Pons (tissue), 1 donor: ENCODE results near the gene CHIC1.
"Not testable (repeated sequence)": the region's sequence is repeated elsewhere in the genome, so short reads cannot be mapped to it uniquely, and the experiment has no call there.

Source experiments
- DNase-seq: peaks from one replicate; pipeline ENCODE4 v3.0.0-alpha.2; 2016; ENCODE audit warnings: low spot score

CHIC1 gene

DNA sequence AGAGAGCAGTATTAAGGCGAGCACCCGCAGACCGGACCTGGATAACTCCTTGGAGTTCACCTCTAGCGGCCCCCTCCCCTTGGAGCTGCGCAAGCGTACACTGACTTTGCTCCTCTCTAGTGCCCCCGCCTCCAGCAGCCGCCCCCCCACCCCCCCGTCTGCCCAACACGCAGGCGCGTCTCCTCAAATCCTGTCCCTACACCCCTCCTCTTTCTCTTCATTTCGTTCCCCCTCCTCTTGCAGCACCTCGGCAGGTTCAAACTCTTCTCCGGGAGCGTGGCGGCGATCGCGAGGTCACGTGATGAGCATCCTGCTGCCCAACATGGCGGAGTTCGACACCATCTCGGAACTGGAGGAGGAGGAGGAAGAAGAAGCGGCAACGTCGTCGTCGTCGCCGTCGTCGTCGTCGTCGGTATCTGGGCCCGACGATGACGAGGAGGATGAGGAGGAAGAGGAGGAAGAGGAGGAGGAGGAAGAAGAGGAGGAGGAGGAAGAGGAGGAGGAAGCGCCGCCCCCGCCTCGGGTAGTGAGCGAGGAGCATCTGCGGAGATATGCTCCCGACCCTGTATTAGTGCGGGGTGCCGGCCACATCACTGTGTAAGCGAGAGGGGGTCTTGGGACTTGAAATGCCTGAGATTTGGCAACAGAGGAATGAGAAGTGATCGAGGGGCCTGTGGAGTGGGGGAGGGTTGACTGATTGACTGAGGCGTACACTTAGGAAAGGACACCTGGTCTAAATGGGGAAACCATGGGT lies at the start of gene CHIC1:
Gene CHIC1 (plus strand): TSS at position 214 of the 754 bp plus-strand sequence. CDS start 88 bp downstream, at position 302.
- peak; percentile 63 for DNase-seq

DNA sequence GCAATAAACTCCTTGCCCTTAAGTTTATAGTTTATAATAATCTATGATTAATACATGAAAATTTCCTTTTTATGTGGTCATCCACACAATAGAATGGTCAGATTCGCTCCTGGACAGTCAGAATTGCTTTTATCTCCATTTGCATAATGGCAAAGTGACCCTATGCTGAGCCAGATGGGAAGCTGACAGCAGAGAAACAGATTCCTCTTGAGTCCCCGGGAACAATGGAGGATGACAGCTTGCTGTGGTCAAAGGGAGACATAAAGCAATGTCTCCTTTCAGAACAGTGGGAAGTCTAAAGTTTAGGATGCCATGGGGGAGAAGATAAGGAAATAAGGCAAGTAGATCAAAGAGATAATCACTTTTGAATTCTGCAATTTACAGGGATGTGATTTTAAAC lies 40.2 kb upstream of the CHIC1 start:
- not testable (repeated sequence) for DNase-seq

DNA sequence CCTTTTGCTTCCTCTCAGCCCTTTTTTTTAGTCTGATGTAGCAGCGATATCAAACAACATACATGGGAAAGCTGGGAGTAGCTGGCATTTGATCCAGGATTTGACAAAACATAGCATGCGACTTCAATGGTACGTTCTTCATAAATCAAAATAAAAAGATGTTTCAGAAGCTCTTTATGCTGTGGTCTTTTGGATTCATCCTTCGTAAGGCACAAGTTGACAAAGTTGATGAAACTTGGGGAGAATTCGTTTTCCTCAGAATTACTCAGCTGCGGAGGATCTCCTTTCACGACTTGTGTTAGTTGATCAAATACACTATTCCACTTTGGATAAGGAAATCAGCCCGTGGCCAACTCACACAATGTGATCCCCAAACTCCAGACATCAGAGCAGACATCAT lies 38.1 kb upstream of the CHIC1 start:
- no peak for DNase-seq

DNA sequence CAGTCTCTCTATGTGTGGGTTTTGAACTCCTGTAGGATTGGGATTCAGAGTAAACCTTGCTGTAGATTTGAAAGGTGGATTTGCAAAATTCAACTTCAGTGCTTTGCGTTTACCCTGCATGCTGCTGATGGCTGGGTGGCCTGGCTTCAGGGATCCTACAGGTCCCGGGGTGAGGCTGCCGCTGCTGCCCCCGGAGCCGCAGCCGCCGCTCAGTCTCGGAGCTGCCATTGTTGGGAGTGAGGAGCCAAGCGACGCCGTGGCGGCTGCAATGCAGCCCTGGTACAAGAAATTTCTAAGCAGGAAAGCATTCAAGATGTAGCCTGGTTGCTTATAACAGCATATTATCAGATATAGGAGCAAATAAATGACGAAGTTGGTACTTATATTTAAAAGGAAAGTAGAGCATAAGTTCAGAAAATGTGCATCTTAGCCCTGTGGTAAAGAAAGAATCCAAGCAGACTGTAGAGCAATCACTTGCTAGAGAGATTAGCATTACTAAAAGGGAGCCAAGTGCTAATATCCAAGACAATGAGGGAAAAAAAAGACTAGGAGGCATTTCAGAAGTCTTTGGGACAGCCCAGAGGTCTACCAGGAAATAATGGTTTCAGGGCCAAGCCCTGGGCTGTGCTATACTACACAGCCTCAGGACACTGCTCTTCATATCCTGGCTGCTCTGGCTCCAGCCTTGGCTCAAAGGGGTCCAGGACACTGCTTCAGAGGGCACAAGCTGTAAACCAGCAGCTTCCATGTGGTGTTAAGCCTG lies 36.9 kb upstream of the CHIC1 start:
- no peak for DNase-seq

DNA sequence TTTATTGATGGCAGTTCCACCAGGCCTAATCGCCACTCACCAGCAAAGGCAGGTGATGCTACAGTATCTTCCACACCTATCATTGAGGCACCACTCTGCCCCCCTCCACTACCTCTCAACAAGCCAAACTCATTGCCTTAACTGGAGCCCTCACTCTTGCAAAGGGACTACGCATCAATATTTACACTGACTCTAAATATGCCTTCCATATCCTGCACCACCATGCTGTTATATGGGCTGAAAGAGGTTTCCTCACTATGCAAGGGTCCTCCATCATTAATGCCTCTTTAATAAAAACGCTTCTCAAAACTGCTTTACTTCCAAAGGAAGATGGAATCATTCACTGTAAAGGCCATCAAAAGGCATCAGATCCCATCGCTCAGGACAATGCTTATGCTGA lies 31.3 kb upstream of the CHIC1 start:
- DNase-seq, result not testable (repeated sequence)

DNA sequence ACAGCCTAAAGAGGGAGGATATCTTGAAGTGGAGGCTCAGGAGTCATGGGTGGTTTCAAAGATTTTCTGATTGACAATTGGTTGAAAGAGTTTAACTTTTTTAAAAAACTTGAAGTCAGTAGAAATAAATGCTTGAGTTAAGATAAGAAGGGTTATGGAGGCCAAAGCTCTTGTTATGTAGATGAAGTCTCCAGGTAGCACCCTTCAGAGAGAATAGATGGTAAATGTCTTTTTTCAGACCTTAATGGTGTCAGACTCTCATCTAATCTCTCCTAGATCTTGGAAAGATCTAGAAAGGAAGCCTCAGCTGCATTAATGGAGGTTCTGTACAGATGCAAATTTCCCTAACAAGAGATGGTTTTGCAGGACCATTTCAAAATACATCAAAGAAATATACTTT lies 6.8 kb upstream of the CHIC1 start:
- DNase-seq, result no peak

DNA sequence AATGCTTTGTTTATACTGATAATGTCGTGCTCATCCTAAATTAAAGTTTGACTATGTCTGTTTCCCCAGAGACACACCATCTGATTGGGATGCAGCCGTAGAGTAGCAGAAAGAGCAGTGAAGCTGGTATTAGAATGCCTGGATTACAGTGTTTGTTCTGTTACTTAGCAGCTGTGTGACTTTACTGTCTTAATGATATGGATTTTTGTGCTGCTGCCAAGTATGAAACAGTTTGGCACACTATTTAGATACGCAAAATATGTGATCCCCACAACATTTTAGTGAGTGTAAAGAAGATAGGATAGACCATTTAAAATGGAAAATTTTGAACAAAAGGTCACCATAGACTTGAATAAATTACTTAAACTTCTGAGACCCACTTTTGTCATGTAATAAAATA lies 1.2 kb upstream of the CHIC1 start:
- no peak for DNase-seq

DNA sequence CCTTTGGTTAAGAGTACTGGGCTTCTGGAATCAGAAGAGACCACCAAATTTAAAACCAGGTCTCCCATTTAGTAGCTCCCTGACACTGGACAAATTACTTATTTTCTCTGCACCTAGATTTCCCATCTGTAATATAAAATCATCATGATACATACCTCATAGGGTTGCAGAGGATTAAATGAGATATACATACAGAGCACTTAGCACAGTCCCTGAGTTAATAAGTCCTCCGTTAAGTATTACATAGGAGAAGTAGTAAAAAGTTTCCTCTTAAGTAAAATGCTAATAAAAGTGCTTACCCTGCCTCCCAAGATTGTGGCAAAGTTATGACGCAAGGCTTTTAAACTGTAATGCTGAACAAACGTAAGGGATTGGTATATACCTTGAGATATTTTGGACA lies 539 bp upstream of the CHIC1 start:
- peak; percentile 7 for DNase-seq

DNA sequence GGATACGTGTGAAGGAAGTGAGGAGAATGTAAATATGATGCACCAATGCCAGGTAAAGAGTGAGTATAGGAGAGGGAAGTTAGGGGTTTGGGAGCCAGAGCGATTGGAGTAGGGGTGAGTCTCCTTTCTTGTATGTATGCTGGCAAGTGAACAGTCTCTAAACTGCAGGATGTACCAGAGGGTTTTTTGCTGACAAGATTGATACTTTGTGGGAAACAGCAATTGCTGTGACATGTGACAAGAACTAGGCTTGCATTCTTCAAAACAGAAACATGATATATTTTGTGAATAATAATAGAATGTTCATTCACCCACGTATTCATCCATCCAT lies 706 bp downstream of the CHIC1 start:
- DNase-seq, result peak; percentile 45

DNA sequence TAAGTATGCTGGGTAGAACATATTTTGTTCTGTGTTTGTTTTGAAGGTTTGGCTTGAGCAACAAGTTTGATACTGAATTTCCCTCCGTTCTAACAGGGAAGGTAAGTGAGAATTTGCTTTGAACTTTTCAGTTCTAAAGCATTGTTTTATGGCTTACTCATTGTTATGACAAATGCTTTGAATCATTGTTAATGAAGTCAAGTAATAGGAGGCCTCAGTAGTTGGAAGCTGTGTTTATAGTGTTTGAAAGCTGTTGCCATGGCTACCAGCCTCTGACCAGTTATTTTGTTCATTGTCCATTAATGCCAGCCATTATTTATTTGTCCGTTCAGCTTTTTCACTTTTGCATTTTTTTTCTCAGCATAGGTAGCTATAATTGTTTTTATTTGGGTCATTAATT lies 14.4 kb downstream of the CHIC1 start:
- peak; percentile 68 for DNase-seq

DNA sequence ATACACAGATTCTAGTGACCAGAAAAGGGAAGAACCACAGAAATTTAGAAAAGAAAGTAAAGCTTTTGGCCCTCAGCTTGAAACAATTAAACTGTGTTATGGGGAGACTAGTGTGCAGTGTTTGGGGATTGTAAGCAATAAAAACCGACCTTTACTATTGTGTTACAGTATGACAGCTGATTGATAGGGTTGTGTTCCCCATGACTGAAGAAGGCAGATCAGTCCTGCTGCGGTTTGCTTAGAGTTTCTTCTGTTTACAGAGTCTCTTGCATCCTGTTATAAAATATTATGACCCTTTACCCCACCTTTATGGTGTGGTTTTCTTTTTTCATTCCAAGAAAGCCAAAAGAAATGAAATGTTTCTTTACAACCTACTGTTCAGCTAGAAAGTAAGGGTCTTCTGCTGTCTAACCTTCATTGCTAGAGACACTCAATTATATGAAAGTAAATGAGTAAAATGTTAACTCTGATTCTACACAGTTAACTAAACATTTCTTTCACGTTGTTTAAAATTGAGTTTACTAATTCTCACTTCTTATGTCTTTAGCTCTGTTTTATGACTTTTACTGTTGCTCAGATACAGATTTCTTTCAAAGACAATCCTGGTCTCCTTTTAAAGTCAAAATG lies 18.1 kb downstream of the CHIC1 start:
- peak; percentile 45 for DNase-seq

DNA sequence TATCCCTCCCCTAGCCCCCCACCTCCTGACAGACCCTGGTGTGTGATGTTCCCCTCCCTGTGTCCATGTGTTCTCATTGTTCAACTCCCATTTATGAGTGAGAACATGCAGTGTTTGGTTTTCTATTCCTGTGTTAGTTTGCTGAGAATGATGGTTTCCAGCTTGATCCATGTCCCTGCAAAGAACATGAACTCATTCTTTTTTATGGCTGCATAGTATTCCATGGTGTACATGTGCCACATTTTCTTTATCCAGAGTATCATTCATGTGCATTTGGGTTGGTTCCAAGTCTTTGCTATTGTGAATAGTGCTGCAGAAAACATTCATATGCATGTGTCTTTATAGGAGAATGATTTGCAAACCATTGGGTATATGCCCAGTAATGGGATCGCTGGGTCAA lies 34.8 kb downstream of the CHIC1 start:
- not testable (repeated sequence) for DNase-seq

DNA sequence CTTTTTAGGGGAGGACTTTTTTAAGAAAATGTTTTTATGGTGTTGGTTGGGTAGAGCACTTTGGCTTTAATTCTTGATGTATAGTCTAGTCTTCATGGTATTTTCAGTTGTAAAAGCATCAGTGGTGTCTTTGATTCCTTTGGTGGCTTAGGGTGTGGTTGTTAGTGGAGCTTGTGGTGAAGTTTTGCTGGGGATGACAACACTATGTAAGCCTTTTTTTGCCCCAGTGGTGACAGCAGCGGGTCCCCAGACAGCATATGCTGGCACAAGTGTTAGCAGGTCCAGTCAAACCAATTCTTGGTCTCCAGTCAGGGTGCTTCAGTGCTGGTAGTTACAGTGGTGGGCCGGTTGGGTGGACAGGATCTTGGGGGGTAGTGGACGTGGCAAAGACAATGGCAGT lies 52.0 kb downstream of the CHIC1 start:
- DNase-seq, result no peak

DNA sequence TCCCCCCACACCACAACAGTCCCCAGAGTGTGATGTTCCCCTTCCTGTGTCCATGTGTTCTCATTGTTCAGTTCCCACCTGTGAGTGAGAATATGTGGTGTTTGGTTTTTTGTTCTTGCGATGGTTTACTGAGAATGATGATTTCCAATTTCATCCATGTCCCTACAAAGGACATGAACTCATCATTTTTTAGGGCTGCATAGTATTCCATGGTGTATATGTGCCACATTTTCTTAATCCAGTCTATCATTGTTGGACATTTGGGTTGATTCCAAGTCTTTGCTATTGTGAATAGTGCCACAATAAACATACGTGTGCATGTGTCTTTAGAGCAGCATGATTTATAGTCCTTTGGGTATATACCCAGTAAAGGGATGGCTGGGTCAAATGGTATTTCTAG lies 78.7 kb downstream of the CHIC1 start:
- not testable (repeated sequence) for DNase-seq

DNA sequence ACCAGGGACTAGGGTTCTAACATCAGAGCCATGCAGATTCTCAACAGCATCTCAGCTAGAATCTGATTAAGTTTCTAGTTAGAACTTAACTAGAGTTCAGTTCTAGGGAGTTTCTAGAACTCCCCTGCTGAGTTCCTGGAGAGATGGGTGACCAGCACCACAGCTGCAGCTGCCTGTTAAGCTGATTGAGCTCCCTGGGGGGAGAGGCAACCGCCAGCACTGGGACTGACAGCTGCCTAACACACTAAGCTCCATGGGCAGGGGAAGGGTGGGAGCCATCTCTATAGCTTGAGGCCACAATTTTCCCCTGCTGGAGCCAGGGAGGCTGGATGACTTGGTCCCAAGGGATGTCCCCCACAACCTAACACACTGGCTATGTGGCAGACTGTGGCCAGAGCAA lies 84.2 kb downstream of the CHIC1 start:
- no peak for DNase-seq

DNA sequence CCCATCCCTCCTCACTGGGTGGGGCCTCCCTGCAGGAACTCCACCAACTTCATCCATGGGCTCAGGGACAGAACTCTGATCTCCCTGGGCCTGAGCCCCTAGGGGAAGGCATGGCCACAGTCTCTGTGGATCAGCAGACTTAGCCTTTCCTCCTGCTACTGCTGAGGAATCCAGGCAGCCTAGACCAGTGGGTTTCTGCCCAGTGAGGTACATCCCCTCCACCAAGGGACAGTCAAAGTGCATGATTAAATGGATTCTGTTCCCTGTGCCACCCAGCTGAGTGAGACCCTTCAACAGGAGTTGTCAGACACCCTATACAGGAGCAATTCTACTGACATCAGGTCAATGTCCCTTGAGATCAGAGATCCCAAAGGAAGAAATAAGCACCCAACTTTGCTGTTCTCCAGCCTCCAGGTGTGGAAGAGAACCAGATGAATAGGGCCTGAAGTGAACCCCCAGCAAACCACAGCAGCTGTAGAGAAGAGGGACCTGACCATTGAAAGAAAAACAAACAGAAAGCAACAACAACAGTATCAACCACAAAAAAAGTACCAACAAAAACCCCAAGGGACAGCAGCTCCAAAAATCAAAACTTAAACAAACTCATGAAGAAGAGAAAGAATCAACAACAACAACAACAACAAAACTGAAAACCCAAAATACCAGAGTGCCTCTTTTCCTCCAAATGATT lies 84.8 kb downstream of the CHIC1 start:
- DNase-seq, result no peak

DNA sequence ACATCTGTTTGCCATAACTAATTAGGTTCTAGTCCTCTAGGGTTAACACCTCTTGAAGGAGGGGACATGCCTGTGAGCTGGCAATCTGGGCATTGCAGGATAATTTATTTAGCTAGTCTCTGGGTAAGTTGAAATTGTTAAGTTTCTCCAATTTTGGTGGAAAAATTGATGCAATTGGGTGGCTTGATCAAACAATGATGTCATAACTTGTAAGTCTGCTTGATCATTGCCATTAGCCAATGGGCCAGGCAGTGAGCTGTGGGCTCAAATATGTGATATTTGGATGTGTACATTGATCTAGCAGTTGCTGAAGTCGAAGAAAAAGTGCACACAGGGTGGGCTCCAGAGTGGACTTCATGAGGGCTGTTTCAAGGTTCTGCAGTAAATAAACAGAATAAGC lies 98.3 kb downstream of the CHIC1 start:
- DNase-seq, result not testable (repeated sequence)

DNA sequence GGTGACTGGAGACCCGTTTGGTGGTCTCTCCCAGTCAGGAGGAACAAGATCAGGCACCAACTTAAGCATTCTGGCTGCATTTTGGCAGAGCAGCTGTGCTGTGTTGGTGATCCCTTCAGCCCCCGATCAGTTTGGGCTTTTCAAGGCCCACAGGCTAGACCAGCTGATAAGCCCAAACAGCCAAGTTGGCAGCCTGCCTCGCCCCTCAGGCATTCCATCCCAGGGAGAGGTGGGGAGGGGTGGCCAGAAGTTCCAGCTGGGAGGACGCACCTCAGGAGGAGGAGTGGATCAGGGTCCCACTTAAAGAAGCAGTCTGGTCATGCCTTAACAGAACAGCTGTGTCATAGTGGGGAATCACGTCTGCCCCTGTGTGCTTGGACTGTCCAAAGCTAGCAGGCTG lies 105.8 kb downstream of the CHIC1 start:
- DNase-seq, result no peak

DNA sequence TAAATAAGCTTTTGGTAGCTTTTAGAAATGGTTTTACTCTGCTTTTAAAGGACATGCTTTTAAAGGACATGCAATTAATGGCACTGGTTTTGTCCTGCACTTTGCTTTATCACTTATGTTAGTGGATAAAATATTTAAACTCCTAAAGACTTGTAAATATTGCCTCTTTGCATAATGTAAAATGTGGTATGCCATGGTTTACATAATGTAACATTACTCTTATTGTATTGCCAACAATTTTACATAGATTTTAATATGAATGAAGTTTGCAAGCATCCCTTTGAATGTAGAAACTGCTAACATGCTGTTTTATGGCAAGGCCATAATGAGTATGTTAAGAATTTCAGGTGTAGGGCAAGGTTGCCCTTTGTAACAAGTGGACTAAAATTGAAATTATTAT lies 118.4 kb downstream of the CHIC1 start:
- DNase-seq, result no peak

DNA sequence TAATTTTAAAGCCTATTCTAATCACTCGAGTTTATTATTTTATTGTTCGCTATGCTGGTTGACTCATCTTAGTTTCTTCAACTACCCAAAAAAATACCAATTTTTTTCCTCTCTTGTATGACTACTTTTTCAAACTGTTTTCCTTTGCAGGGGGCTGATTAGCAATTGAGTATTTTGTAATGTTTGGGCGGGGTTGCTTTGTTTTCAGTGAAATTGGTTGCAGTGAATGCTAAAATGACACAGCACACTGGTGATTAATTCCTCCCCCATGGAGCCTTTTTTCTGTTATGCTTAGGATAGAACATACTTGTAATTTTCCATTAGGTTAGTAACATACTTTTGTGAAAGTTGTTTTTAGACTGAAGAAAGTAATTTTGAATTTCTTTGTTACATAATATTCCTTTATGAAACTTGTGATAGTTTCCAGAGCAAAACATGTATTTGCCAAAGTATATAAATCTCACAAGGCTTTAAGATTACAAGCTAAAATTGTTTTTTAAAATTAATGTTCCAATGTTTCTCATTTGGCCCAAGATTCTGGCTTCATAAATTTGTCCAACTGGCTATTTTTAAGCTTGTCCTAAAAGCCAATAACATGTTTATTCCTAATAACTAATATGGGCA lies 120.4 kb downstream of the CHIC1 start:
- no peak for DNase-seq

DNA sequence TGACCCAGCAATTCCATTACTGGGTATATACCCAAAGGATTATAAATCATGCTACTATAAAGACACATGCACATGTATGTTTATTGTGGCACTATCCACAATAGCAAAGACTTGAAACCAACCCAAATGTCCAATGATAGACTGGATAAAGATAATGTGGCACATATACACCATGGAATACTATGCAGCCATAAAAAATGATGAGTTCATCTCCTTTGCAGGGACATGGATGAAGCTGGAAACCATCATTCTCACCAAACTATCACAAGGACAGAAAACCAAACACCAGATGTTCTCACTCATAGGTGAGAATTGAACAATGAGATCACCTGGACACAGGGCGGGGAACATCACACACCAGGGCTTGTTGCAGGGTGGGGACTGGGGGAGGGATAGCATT lies 144.0 kb downstream of the CHIC1 start:
- DNase-seq, result not testable (repeated sequence)

DNA sequence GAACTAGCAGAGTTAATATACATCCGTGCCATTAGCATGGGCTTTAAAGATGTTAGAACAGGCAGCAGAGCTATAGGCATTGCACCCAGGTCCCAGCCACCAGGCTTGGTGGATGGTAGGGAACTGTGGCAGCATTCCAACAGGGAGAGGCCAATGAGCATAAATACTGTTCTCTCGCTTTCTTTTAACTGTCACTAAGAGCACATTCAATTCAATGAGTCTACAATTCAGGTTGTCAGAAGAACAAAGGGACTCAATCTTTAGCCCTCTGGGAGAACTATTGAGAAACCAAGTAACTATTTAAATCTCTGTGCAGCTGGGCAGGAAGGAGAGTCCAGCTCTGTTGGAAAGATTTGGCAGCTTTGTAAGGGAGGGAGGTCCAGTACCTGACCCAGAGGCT lies 165.6 kb downstream of the CHIC1 start:
- DNase-seq, result no peak
